Choroid plexus epithelial cell (primary cell): Measurements from ENCODE around the gene EXD2.

Experiments used
- DNase-seq: peaks from one replicate; pipeline ENCODE4 v3.0.0-alpha.2; 2010; ENCODE audit warnings: low read depth
- H3K4me3 ChIP-seq: 2 replicates; pipeline ENCODE4 v1.5.1; 2011; ENCODE audit warnings: low read depth, mild to moderate bottlenecking, control low read depth, low read length, moderate library complexity
- CTCF ChIP-seq: conservative IDR thresholded peaks from 2 replicates; pipeline ENCODE4 v1.5.1; 2011; ENCODE audit warnings: low read depth, mild to moderate bottlenecking, control low read depth, inconsistent platforms, low read length, moderate library complexity

EXD2 gene

GRCh38 chr14:69263771-69264170, 72.5 kb downstream of the EXD2 start:
- H3K4me3 ChIP-seq = no peak overlapping the region
- TF ChIP-seq CTCF = no peak
- no peak for DNase-seq

GRCh38 chr14:69266572-69267345, 75.5 kb downstream of the EXD2 start:
- H3K4me3 ChIP-seq = no peak overlapping the region
- DNase-seq = no peak
- no peak for TF ChIP-seq CTCF

- no peak overlapping the region for H3K4me3 ChIP-seq
- TF ChIP-seq CTCF = no peak
These were observed 76.2 kb downstream of the EXD2 start for GRCh38 chr14:69267492-69267891.

GRCh38 chr14:69268223-69268622, 76.9 kb downstream of the EXD2 start:
- peak; percentile 24 for DNase-seq
- no peak overlapping the region for H3K4me3 ChIP-seq
- no peak for TF ChIP-seq CTCF

More at GRCh38 chr14:69267492-69267891, 76.2 kb downstream of the EXD2 start:
- DNase-seq = no peak

- H3K4me3 ChIP-seq = no peak overlapping the region
- TF ChIP-seq CTCF = no peak
- peak; percentile 39 for DNase-seq
These were observed 77.5 kb downstream of the EXD2 start for GRCh38 chr14:69268763-69269162.

GRCh38 chr14:69269381-69269780, 78.1 kb downstream of the EXD2 start:
- DNase-seq = no peak
- no peak for TF ChIP-seq CTCF
- H3K4me3 ChIP-seq = no peak overlapping the region

GRCh38 chr14:69270097-69270496, 78.8 kb downstream of the EXD2 start:
- no peak for TF ChIP-seq CTCF
- H3K4me3 ChIP-seq = no peak overlapping the region
- no peak for DNase-seq
